Middle frontal gyrus (tissue), 1 donor: ENCODE data around the gene LRRK1.

ENCODE experiments used
- DNase-seq: peaks from one replicate; pipeline ENCODE4 v3.0.0-alpha.2; 2015; ENCODE audit warnings: low spot score; ENCODE audit errors: extremely low spot score

LRRK1 gene

GRCh38 chr15:100890850-100891249 lies 28.3 kb upstream of the LRRK1 start:
- DNase-seq = no peak

DNA sequence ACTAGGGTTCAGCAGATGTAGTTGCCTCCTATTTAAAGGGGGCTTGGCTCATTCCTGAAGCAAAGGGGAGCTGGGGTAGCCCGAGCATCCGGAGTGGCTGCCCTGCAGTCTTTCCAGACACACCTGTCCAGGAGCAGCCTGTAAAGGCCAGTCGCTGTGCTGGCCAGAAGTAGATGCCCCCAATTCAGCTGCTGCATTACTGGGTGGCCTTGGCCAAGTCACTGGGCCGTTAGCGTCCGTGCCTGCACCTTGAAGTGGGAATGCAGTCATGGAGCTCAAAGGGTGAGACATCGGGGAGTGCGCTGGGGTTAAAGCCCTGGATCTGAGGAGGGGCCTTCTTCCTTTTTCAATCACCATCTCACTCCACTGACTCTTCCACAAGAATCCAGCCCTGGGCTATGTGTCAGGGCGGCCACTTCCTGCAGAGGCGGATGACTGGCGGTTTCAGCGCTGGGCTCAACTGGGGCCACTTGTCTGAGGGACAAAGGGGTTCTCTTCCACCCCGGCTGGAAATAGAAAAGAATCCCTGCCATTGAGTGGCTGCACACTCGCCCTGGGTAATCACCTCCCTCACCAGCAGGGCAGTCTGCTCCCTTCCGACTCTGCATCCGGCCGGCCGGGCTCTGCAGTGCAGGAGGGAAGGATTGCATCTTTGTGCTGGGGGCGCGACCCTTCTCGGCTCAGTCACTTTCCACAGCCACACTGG lies 27.7 kb upstream of the LRRK1 start:
- no peak for DNase-seq

DNA sequence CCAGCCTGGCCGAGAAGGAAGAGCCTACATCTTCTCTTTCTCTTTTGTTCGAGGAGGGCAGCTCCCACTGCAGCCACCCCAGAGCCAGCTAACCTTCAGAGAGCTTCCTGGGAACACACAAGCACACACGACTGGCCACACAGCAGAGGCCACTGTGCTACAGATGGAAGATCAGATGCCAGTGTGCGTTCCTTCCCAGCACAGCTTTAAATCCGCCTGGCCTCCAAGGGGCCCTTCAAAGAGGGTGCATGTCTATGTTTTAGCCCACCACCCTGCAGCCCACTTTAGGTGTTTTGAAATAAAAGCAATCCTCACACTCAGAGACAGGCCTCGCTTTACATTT lies 27.2 kb upstream of the LRRK1 start:
- no peak for DNase-seq

GRCh38 chr15:100893261-100893963 lies 25.7 kb upstream of the LRRK1 start:
- no peak for DNase-seq

DNA sequence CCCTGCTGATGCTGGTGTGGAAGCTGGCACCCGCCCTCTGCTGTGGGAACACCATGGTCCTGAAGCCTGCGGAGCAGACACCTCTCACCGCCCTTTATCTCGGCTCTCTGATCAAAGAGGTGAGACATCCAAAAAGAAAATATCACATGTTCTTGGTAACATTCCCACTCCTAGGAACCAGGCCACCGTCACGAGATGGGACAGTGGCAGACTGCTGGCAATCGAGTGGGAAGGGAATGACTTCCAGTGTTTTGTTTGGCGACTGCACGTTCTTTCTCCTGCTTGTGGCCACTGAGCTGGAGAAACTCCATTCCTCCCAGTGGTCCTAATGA lies 25.2 kb upstream of the LRRK1 start:
- DNase-seq = no peak

DNA sequence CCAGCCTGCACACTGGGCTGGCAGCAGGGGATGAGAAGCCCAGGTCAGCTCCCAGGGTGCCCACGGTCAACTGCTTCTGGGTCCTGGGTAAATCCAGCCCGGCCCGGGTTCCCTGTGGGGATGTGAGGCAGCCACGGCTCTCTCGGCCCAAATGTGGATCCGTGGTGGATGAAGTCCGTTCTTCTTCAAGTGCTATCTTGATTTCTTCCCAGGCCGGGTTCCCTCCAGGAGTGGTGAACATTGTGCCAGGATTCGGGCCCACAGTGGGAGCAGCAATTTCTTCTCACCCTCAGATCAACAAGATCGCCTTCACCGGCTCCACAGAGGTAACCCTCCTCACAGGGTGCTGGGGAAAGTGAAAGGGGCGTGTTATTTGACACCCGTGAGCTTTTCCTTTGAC lies 23.4 kb upstream of the LRRK1 start:
- no peak for DNase-seq

GRCh38 chr15:100897221-100898151 lies 21.7 kb upstream of the LRRK1 start:
- DNase-seq = no peak

DNA sequence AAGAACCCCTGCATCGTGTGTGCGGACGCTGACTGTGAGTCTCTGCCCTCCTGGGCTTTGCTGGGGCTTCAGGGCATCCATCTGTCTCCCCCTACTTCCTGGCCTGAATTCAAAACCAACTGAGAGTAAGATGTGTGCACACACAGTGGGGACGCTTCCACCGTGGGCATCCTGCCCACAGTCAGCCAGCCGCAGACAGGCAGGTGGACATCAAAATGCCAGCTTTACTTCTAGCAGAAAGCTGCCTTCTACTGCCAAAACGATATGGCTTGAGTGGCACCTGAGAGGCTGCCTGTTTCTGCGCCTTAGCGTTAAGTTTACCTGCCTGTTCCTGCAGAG lies 21.0 kb upstream of the LRRK1 start:
- no peak for DNase-seq

DNA sequence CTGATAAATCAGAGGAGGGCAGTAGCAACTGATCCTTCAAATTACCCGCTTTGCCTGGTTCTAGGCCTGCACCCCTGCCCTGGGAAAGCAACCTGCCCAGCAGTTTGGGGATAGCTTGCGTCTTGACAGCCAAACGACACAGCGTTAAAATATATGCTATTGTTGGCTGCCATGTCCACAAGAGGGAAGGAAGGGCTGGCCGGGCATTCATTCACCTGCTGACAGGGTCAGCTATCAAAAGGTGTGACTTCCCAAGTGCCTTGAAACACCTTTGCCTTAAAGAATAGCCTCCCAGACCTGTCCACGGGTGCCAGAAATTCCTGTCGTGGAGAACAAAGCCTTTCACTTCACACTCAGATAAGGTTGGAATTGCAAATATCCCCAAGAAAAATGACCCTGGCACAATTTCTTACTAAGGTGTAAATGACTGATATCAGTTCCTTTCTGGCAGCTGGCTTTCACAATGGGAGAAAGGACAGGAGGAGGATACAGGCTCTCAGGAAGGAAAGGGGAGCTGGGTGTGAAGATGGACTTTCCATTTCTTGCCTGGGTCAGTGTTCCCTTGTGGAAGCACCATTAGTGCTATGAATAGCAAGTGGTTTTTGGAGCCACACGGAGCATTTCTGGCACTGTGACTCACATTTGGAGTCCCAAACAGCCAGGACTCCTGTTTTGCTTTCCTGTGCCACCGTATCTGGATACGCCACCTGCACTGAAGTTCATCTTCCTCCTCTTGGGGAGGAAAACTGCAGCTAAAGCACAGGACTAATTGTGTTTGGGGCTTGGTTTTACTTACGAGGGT lies 20.3 kb upstream of the LRRK1 start:
- DNase-seq = no peak

- DNase-seq = no peak
Measured at GRCh38 chr15:100899601-100900000, 19.6 kb upstream of the LRRK1 start.

- DNase-seq = no peak
Measured at GRCh38 chr15:100900136-100900794, 18.9 kb upstream of the LRRK1 start.

DNA sequence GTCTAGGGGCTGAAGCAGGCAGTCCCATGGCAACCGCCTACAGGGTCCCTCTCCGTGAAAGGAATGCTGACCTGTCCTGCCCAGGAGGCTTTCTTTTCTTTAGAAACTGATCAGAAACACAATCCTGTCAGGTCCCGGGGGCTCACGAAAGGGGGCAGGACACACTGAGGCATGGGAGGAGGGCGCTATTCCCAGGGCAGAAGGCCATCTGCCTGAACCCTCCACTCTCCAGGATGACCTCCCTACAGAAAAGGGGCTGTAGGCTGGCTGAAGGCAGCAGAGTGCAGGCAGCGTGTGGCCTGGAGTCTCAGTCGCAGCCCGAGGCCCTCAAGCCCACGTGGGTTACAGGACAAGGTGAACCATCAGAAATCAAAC lies 18.4 kb upstream of the LRRK1 start:
- DNase-seq = no peak

DNA sequence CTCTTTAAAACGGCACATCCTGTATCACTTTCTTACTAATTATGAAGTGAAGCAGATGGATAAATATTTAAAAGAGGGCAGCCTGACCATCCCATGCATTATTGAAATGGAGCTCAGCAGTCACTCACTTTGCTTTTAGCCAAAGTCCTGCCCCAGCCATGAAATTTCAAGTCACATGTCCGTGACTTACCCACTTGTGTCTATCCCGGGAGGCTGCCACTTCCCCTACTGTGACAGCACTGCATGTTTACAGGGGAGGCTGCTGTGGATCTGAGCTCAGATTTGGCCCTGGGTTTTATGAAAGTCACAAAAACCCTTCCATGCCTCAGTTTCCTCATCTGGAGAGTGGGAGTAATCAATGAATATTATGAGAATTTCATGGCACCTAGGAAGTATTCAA lies 17.9 kb upstream of the LRRK1 start:
- DNase-seq = no peak

- no peak for DNase-seq
Measured at GRCh38 chr15:100901702-100902435, 17.3 kb upstream of the LRRK1 start.

DNA sequence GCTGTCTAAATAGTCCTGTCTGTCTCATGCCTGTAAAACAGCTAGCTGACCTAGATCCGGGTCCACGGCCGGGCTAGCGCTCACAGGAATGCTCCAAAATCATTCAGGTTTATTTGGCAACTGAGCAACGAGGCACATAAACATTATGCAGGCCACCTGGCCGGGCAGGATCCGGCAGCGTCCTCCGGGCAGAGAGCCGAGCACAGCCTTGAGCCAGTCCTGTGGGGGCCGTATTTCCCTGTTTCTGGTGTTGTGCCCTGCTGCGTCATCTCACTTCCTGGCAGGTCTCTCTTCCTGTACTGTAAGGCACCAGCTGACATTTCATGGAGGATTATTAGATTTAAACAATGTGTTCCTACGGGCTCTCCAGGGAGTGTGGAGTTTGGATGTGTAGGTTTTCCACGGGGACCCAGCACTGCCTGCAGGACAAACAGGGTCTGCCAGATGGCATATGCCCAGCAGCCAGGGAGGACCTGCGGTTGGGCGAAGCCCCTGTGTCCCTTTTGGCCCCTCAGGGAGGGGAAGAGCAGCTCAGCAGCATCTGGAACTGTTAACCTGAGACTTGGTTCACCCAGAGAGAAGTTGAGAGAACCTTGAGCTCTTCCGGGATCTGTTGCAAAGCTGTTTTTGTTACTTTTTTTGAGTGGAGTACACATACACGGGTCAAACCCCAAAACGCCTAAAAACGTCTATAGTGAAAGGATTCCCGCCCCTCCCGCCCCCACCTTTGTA lies 16.6 kb upstream of the LRRK1 start:
- no peak for DNase-seq

- no peak for DNase-seq
Measured at GRCh38 chr15:100903168-100903554, 16.0 kb upstream of the LRRK1 start.

DNA sequence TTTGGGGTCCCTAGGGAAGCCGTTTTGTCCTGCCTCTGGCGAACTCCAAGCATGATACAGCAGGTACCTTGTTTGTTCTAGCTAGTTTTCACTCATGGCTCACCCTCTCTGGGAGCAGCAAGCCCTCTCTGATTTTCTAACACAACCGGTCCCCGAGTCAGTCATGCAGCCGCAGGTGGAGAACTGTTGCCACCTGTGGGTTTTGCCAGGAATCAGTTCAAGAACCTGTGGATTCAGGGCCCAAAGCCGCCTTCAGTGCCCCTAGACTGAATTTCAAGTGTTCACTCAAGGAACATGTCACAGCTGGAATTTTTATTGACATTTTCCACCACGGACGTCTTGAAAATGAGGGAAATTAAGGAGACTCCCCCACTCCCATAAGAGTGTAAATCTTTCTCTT lies 13.3 kb upstream of the LRRK1 start:
- DNase-seq = no peak

DNA sequence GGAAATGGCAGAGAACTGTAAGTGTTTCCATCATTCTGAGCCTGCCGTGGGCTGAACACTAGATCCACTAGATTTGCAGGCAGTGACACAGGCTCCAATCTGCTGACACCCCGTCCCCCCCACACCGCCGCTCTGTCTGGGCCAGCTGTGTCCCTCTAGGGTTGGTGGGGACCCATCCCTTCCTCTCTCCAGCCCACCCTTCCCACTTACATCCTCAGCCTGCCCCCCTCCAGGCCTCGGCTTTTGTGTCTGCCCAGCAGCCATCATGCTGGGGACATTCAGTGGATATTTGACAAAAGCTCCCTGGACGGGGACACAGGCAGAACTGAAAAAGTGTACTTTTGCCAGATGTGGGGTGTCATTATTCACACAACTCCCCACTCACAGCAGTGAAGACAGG lies 10.7 kb upstream of the LRRK1 start:
- no peak for DNase-seq

DNA sequence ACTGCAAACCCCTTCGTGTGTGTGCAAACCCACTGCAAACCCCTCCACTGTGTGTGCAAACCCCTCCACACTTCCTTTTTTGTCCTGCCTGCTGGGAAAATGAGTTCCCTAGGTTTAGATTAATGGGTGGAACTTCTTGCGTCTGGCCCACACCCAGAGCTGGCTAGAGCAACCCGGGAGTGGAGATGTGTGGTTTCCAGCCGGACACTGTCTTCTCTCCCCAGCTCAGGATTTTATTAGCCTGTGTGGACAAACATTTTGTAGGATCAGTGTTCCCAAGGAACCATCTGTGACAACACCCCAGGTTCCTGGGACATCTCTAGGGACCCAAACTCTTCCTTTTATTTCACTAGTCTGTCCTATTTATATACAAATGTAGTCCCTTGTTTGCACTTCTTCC lies 9.6 kb upstream of the LRRK1 start:
- DNase-seq = no peak
